WTC11 (cell line): ENCODE measurements around the gene TVP23A. TPM values are rescaled to one million over a fixed set of nuclear protein-coding genes. Genes with fewer than 3 reads are reported as not detected.

Experiments
- ATAC-seq: fragments of 200-7000 bp; cut with Tn5 transposase; 2 replicates; pipeline ENCODE4 v1.10.0; 2021; ENCODE audit warnings: mild to moderate bottlenecking, moderate library complexity
- CTCF ChIA-PET: fragments of 300-600 bp; sonication (Branson Sonifier 250); formaldehyde crosslinking; loops from one replicate; lab custom pipeline; 2021; ENCODE audit warnings: antibody characterized with exemption; lab: Charles Lee
- POLR2A ChIA-PET: fragments of 350-600 bp; sonication (Branson Sonifier 250); formaldehyde crosslinking; loops from one replicate; lab custom pipeline; 2021; ENCODE audit warnings: antibody characterized with exemption; lab: Charles Lee
- DNase-seq: peaks from one replicate; pipeline ENCODE4 v3.0.0; 2021; ENCODE audit warnings: low spot score
- H3K27ac Mint-ChIP-seq: 2 replicates; pipeline ENCODE4 v1.8.0; 2021; ENCODE audit warnings: mixed read lengths
- H3K27me3 Mint-ChIP-seq: 2 replicates; pipeline ENCODE4 v1.8.0; 2021; ENCODE audit warnings: low read depth, mild to moderate bottlenecking, moderate library complexity, mixed read lengths
- H3K36me3 Mint-ChIP-seq: 2 replicates; pipeline ENCODE4 v1.8.0; 2021; ENCODE audit warnings: mixed read lengths
- H3K4me1 Mint-ChIP-seq: 2 replicates; pipeline ENCODE4 v1.8.0; 2022; ENCODE audit warnings: mixed read lengths
- H3K4me3 Mint-ChIP-seq: 2 replicates; pipeline ENCODE4 v1.8.0; 2021; ENCODE audit warnings: mild to moderate bottlenecking, moderate library complexity, mixed read lengths
- H3K9me3 Mint-ChIP-seq: 2 replicates; pipeline ENCODE4 v1.8.0; 2021; ENCODE audit warnings: mixed read lengths
- ATF6 ChIP-seq: sonication (generic); formaldehyde crosslinking; IDR thresholded peaks from 2 replicates; pipeline ENCODE4 v1.8.1; 2023; ENCODE audit warnings: mild to moderate bottlenecking, missing genetic modification reagents
- CREB1 ChIP-seq: sonication (generic); formaldehyde crosslinking; IDR thresholded peaks from 2 replicates; pipeline ENCODE4 v1.8.0; 2023; ENCODE audit warnings: mild to moderate bottlenecking, missing genetic modification reagents
- EMX1 ChIP-seq: fragments of 250-450 bp; sonication (Bioruptor Pico); IDR thresholded peaks from 2 replicates; pipeline ENCODE4 v1.8.0; 2021; ENCODE audit warnings: mild to moderate bottlenecking
- FOXP1 ChIP-seq: sonication (generic); formaldehyde crosslinking; IDR thresholded peaks from 2 replicates; pipeline ENCODE4 v1.8.0; 2022; ENCODE audit warnings: missing genetic modification reagents, mild to moderate bottlenecking, moderate library complexity, borderline replicate concordance
- GTF2I ChIP-seq: fragments of 250-450 bp; sonication (Bioruptor Pico); conservative IDR thresholded peaks from 2 replicates; pipeline ENCODE4 v1.4.0; 2021; ENCODE audit warnings: mild to moderate bottlenecking
- MXD4 ChIP-seq: fragments of 250-450 bp; sonication (Bioruptor Pico); IDR thresholded peaks from 2 replicates; pipeline ENCODE4 v1.8.0; 2021; ENCODE audit warnings: mild to moderate bottlenecking, moderate library complexity, borderline replicate concordance
- OVOL2 ChIP-seq: fragments of 250-450 bp; sonication (Bioruptor Pico); IDR thresholded peaks from 2 replicates; pipeline ENCODE4 v1.9.0; 2021; ENCODE audit warnings: mild to moderate bottlenecking, borderline replicate concordance
- USF2 ChIP-seq: sonication (generic); formaldehyde crosslinking; IDR thresholded peaks from 2 replicates; pipeline ENCODE4 v1.8.1; 2023; ENCODE audit warnings: mild to moderate bottlenecking, missing genetic modification reagents, moderate library complexity
- ZNF232 ChIP-seq: sonication (generic); formaldehyde crosslinking; IDR thresholded peaks from 2 replicates; pipeline ENCODE4 v1.8.0; 2022; ENCODE audit warnings: mild to moderate bottlenecking, missing genetic modification reagents
- ZNF423 ChIP-seq: fragments of 250-450 bp; sonication (Bioruptor Pico); IDR thresholded peaks from 2 replicates; pipeline ENCODE4 v2.1.2; 2022; ENCODE audit warnings: mild to moderate bottlenecking, moderate library complexity
- ZNF425 ChIP-seq: fragments of 250-450 bp; sonication (Bioruptor Pico); conservative IDR thresholded peaks from 2 replicates; pipeline ENCODE4 v1.9.0; 2021; ENCODE audit warnings: mild to moderate bottlenecking
- total RNA-seq: library from RNA; stranded (reverse); gene quantifications from 3 replicates; pipeline ENCODE4 v1.2.3, GENCODE V29; 2021
- TF ChIP-seq, protein P1 (sequence below): sonication (generic); formaldehyde crosslinking; conservative IDR thresholded peaks from 2 replicates; pipeline ENCODE4 v1.8.1; 2022; ENCODE audit warnings: mild to moderate bottlenecking, missing genetic modification reagents
- TF ChIP-seq, protein P2 (sequence below): fragments of 250-450 bp; sonication (Bioruptor Pico); IDR thresholded peaks from 2 replicates; pipeline ENCODE4 v1.9.0; 2021; ENCODE audit warnings: moderate library complexity, mild to moderate bottlenecking, inconsistent platforms, borderline replicate concordance
- TF ChIP-seq, protein P3 (sequence below): sonication (generic); formaldehyde crosslinking; IDR thresholded peaks from 2 replicates; pipeline ENCODE4 v1.8.0; 2022; ENCODE audit warnings: mild to moderate bottlenecking, missing genetic modification reagents
- TF ChIP-seq, protein P4 (sequence below): sonication (generic); formaldehyde crosslinking; IDR thresholded peaks from 2 replicates; pipeline ENCODE4 v1.8.1; 2023; ENCODE audit warnings: mild to moderate bottlenecking, moderate library complexity, missing genetic modification reagents

Gene TVP23A
- total RNA-seq, 1 experiment from 2014 or later, result 1.2 TPM

GRCh38 chr16:10754941-10755340 lies 63.7 kb downstream of the TVP23A start (continued):
- TF ChIP-seq EMX1 (no peak), ZNF423 (CRISPR knock-in tag) (no peak), ZNF425 (CRISPR knock-in tag) (no peak), ZNF232 (CRISPR knock-in tag) (no peak), USF2 (CRISPR knock-in tag) (no peak), GTF2I (CRISPR knock-in tag) (no peak), MXD4 (CRISPR knock-in tag) (no peak), ATF6 (CRISPR knock-in tag) (no peak), CREB1 (CRISPR knock-in tag) (no peak)
- TF ChIP-seq, protein P1, sequence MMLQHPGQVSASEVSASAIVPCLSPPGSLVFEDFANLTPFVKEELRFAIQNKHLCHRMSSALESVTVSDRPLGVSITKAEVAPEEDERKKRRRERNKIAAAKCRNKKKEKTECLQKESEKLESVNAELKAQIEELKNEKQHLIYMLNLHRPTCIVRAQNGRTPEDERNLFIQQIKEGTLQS (CRISPR knock-in tag), result no peak
- TF ChIP-seq, protein P2, sequence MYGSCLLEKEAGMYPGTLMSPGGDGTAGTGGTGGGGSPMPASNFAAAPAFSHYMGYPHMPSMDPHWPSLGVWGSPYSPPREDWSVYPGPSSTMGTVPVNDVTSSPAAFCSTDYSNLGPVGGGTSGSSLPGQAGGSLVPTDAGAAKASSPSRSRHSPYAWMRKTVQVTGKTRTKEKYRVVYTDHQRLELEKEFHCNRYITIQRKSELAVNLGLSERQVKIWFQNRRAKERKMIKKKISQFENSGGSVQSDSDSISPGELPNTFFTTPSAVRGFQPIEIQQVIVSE (CRISPR knock-in tag), result no peak
- TF ChIP-seq, protein P3, sequence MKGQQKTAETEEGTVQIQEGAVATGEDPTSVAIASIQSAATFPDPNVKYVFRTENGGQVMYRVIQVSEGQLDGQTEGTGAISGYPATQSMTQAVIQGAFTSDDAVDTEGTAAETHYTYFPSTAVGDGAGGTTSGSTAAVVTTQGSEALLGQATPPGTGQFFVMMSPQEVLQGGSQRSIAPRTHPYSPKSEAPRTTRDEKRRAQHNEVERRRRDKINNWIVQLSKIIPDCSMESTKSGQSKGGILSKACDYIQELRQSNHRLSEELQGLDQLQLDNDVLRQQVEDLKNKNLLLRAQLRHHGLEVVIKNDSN (CRISPR knock-in tag), result no peak

DNA sequence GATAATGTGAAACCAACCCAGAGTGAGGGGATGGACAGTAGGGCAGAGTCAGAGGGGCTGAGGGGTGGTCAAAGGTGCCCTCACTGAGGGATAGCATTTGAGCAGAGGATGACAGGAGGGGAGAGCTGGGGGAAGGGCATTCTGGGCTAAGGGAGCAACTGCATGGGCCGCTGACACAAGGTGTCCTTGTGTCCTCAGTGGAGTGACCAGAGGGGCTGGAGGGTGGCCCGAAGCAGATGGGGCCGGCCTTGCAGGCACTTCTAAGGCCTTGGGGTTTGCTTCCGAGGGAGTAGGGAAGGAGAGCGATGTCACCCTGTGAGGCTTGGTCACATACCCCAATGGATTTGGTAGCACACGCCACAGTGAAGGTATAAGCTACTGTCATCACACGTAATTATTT lies 64.9 kb downstream of the TVP23A start:
- POLR2A ChIA-PET, result no interaction called here

More for the DNA sequence above, 64.9 kb downstream of the TVP23A start:
- no peaks in the 10 kb centered on the region for H3K4me1 Mint-ChIP-seq
- no peaks in the 10 kb centered on the region for H3K27me3 Mint-ChIP-seq
- no peak overlapping the region for H3K4me3 Mint-ChIP-seq
- H3K27ac Mint-ChIP-seq, result no peak overlapping the region
- H3K9me3 Mint-ChIP-seq, result no peaks in the 10 kb centered on the region
- CTCF ChIA-PET, result no interaction called here
- no peak for ATAC-seq
- peaks cover 14% of the 10 kb centered on the region for H3K36me3 Mint-ChIP-seq
- DNase-seq, result no peak
- TF ChIP-seq, protein P4, sequence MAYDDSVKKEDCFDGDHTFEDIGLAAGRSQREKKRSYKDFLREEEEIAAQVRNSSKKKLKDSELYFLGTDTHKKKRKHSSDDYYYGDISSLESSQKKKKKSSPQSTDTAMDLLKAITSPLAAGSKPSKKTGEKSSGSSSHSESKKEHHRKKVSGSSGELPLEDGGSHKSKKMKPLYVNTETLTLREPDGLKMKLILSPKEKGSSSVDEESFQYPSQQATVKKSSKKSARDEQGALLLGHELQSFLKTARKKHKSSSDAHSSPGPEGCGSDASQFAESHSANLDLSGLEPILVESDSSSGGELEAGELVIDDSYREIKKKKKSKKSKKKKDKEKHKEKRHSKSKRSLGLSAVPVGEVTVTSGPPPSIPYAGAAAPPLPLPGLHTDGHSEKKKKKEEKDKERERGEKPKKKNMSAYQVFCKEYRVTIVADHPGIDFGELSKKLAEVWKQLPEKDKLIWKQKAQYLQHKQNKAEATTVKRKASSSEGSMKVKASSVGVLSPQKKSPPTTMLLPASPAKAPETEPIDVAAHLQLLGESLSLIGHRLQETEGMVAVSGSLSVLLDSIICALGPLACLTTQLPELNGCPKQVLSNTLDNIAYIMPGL (CRISPR knock-in tag), result no peak
- TF ChIP-seq EMX1, result no peak
- no peak for TF ChIP-seq FOXP1 (CRISPR knock-in tag)
- no peak for TF ChIP-seq MXD4 (CRISPR knock-in tag)
- no peak for TF ChIP-seq OVOL2 (CRISPR knock-in tag)
